Right renal pelvis (tissue), 4 donors: Measurements from ENCODE around the gene COL5A1. TPM values are rescaled to one million over a fixed set of nuclear protein-coding genes. Genes with fewer than 3 reads are reported as not detected.

Experiments
- DNase-seq, 4 donors: peaks; one replicate each; pipeline ENCODE4 v3.0.0-alpha.2; 2013; ENCODE audit warnings: low read depth in 4 of 4, low spot score in 3 of 4, missing footprints in 1 of 4
- polyA plus RNA-seq, 4 donors: library from polyadenylated mRNA; unstranded; fragments of 120-200 nt; gene quantifications; one replicate each; pipeline ENCODE4 v1.2.1, GENCODE V29; 2013; ENCODE audit not compliant: insufficient read length in 4 of 4

COL5A1 gene
- polyA plus RNA-seq, 4 donors, result 99.9 to 133 (median 101) TPM

DNA sequence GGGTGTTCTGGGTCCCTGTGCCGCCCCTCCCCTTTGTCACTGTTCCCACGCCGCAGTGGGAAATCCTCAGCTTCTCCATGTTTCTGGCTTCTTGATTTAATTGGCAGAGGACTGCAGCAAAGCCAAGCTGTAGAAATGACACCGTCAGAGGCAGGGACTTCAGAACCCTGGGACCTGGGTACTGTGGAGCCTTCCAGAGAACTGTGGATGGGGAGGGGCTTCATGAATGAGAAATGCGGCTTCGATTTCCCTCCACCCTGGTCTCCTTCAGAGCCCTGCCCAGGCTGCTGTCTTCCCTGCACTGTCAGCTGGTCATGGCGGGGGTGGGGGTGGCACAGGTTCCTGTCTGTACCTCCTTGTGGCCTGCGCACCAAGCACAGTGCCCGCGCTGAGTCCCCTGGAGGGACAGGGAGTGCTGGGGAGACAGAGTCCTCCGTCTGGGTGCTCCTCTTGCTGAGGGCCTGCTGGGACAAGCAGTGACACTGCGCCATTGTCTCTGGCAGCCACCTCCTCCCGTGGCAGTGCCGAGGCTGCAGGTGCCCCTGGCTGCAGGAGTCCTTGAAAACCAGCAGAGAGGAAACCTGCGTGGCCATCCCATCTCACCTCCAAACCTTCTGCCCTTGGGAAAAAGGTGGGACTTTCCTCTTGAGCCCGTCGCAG is 47.2 kb downstream of the COL5A1 start:
- DNase-seq, result no peak

DNA sequence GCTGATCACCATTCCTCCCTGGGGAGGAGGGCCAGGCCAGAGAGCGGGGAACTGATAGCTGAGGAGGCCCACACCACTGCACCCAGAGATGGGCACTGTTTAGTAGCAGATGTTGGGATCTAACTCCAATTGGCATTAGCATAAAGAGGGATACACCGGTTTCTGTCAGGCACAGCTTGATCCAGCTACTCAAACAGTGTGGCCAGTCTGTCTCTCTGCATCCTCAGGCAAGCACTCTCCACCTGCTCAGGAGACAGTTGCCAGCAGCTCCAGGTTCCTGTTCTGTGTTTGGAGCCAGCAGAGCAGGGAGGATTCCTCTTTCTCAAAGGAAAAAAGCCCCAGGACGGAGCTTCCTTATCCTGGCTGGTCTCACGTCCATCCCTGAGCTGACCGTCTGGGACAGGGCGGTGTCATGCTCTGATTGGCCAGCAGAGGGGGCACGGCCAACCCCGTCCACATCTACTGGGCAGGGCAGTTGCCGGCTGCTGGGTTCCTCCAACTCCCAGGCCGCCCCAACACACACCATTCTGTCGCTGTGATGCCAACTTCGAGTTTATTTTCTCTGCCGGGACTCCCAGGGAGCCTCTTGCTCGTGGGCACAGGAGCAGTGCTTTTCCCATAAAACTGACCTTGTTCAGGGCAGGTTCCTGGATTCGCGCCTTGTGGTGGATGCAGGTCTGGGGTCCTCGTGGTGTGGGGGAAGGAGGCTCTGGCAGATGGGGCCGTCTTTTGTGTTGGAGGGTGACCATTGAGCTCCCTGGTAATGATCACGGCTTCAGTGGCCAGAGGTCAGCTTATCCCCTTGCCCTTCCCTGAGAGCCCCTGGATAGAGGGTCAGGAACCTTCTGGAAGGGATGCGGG is 47.9 kb downstream of the COL5A1 start:
- no peak for DNase-seq

DNA sequence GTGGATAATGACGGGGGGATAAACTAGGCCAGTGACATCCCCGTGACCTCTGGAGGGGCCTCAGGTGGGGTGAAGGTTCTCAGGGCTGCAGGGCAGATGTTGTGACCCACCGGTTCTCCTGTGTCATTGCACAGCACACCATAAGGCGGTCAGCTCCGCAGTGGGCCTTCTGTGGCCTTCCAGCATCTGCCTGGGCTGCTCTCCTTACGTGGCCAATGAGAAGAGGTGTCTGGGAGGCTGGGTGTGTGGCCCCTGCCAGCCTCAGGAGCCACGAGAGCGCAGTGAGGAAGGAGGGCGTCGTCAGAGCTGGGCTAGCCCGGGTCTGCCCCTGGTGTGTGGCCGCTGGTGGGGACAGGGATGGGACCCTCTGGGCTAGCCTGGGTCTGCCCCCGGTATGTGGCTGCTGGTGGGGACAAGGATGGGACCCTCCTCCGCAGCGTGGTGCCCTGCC is 48.7 kb downstream of the COL5A1 start:
- DNase-seq, result no peak

DNA sequence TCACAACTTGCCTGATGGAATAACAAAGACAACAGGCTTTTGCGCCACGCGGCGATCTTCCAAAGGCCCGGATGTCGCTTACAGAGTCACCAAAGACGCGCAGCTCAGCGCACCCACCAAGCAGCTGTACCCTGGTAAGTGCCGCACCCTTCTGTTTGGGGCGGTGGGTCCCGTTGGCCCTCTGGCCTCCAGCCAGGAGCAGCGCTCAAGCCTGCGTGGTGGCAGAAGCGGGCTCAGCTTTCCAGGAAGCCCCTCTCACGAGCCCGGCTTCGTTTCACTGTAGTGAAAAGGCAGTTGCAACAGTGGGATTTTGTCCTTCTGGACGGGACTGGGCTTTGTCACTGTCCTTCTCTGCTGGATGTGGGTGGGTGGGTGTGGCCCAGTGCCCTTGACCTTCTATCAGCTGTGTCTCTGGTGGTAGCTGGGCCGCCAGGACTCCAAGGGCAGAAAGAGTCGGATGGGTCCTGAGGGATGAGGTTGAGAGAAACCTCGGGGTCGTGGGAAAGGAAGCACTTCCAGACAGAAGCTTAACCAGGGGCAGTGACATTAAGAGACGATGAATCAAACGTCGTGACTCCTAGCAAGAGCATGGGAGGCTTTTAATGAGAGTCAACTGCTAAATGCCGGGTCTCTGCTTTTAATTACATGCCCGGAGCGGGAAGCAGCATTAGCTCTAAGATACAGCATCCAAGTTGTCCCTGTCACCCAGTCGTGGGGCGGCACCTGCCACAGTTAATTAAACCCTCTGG is 49.5 kb downstream of the COL5A1 start:
- no peak for DNase-seq

DNA sequence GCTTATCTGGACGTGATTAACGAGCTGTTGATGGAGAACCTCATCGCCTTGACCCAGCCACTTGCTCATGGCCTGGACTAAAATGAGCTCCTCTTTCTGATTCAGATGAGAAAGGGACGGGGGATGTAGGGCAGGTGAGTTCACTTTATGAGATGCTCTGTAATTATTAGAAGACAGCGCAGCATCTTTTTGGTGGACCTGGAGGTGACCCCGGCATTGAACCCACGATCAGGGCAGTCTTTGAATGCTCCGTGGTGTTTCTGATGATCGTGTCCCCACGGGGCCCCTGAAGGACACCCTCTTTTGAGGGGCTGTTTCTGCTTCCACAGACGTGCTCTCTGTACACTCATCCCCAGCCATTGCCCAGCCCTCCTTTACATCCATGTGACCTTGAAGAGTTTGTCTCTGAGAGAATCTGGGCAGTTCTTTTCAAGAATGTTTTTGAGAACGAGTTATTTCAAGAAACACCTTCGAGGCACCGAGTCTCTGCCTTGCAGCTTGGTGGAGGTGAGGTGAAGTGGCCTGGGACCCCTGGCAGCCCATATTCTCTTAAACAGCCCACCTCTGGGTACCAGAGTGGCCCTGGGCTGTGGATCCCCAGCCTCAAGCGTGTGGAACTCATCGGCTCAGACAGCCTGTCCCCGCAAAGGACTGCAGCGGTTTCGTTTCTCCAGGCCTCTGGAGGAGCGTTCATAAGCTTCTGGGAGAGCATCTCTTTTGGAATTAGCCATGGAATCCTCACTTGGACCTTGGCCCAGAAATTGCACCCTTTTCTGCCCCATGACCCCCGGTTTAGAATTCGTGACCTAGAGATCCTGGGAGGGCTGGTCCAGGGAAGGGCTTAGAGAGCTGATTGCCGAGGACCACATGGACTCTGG is 50.3 kb downstream of the COL5A1 start:
- DNase-seq, result no peak

DNA sequence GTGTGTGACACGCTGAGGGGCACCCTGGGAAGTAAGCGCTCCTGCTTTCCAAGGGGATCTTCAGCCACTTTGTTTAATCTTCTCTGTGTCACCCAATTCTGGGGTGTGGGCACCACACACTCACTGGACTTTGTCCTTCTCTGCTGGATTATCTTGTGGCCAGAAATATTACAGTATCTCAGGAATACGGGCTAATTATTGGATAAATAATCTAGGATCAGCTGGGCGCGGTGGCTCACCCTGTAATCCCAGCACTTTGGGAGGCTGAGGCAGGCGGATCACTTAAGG is 50.9 kb downstream of the COL5A1 start:
- no peak for DNase-seq

DNA sequence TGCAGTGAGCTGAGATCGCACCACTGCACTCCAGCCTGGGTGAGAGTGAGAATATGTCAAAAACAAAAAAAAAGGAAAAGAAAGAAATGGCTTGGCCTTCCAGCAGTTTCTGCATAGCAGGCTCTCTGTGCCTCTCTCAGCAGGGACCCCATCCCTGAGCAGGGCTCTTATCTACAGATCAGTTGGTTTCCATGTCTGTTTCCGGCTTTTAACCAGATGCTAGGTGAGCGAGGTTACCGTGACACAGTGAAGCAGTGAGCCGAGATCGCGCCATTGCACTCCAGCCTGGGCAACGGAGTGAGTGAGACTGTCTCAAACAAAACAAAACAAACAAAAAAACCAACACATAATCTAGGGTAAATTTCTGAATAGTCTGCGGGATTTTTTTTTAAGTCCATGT is 51.4 kb downstream of the COL5A1 start:
- no peak for DNase-seq

DNA sequence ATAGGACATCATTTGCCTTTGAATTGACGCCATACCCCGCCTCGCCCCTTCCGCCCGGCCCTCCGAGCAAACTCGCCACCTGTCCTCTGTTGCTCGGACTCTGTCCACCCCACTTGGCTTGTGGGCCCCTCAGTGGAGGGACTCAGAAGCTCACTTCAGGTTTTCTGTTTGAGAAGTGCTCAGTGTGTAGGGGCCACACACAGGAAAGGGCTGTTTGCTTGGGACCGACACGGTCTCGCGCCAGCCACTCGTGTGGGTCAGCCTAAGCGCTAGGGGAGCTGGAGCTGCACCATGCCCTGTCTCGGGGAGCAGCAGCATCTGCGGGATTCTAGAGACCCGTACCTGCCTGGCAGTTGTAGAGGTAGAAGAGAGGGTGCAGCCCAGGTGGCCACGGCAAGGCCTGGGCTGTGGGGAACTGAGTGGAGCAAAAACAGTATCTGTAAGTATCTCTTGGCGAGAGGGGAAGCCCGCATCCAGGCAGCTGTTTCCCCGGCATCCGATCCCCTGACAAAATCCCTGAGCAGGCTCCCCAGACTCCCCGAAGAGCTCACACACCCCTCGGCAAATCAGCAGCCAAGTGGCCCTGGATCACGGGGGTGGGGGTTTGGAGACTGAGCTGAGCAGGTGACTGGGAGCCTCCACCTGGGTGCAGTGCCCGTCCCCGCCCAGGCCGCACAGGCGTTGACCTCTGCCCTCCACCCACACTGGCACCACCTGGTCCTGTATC is 52.2 kb downstream of the COL5A1 start:
- no peak for DNase-seq

DNA sequence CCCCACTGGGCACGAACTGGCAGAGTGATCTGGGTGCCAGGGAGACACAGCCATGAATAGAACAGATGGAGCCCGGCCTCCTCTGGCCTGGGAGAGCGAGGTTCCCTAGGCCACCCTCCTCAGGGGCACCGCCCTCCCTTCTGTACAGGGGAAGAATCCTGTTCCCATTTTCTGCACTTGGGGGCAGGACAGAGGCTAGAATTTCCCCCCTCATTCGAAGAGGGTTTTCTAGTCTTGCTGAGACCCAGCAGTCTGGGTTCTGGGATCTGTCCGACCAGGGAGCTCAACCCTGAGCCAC is 52.7 kb downstream of the COL5A1 start:
- no peak for DNase-seq

DNA sequence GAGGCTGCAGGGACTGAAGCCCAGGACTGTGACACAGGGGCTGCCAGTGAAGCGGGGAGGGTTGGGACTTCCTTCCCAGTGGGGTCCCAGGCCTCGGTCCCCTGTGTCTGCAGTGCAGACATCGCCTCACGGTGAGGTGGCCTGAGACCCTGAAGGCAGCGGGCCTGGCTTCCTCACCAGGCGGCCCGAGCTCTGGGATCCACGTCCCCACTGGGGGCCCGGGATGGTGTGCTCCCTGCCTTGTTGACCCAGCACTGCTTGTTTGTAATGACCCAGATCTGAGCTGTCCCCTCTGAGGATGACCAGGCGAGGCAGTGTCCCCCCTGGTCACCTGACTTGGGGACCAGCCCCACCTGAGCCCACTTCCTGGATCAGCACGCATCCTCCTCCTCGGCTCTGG is 53.1 kb downstream of the COL5A1 start:
- DNase-seq, result no peak

DNA sequence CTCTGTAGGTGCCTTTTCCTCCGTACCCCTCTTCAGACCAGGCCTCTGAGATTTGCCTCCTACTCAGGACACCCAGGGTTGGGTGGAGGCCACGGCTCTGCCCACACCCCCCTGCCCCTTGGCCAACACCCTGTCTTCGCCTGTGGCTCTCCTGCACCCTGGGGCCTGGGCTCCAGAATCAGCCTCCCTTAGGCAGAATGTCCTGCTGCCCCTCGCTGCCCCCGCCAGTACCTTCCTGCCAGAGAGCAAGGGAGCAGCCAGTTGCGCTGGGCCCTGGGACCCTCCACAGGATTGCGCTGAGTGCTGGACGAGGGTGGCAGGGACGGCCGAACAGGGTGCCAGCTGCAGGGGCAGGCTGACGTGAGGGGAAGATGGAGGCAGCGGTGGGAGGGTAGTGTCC is 53.5 kb downstream of the COL5A1 start:
- no peak for DNase-seq

DNA sequence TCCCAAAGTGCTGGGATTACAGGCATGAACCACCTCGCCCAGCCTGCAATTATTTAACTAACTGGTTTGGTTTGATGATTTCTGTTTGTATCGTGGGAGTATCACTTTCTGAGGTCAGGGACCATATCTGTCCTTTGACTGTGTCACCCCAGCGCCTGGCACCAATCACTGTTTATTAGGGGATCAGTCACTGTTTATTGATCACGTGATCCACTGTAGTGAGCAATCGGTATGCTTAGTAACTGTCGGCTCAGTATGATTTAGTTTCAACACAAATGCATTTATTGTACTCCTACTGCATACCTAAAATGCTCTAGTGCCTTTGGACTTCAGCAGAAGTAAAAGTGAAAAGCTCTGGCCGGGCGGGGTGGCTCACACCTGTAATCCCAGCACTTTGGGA is 54.8 kb downstream of the COL5A1 start:
- DNase-seq, result no peak

DNA sequence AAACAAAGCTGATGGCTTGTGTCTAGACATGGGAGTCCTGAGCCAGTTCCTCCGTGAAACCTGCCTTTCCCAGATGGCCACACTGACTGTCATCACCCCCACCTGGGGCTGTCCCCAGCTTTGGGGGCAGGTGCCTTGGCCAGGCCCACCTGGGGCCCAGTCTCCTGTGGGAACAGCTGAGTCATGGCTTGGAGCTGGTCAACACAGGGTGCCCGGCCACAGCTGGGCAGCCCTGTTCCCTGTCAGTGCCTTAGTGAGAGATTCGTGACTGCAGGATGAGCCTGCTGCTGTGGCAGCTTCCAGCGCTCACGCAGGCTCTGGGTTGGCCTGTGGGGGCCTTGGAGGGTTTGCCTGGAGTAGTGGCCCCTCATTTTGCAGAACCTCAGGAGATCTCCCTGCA is 56.5 kb downstream of the COL5A1 start:
- DNase-seq, result no peak

DNA sequence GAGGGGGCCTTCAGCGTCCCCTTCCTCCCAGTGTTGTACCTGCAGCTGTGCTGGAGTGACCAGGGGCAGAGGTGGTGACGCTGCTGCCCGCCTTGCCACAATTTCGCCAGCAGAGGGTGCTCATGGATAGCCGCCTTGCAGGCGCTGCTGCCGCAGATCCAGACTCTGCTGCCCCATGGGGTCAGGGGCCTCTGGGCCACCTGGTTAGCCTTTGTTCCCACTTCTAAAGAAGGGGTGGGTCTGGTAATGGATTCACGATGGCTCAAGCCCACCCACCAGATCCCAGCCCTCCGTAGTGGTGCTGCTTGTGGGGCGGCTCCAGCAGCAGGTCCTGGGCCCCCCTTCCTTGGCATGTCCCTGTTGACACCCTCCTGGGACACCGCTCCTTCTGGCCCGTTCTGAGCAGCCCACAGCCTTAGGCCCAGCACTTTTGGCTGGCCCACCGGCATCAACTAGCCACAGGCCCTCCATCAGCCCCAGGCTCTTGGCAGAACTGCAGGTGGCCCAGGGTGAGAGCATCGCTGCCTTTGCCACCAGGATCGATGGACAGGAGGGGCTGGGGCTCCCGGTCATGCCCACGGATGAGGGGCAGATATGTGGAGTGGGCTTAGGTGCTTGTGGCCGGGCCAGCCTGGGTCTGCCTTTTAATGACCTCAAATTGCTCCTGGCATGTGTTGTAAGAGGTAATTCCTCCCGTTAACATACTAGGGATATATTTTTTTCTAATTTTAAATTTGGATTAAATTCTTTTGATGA is 57.2 kb downstream of the COL5A1 start:
- DNase-seq, result peak in 2 of 4 donors; percentile 37 to 45

DNA sequence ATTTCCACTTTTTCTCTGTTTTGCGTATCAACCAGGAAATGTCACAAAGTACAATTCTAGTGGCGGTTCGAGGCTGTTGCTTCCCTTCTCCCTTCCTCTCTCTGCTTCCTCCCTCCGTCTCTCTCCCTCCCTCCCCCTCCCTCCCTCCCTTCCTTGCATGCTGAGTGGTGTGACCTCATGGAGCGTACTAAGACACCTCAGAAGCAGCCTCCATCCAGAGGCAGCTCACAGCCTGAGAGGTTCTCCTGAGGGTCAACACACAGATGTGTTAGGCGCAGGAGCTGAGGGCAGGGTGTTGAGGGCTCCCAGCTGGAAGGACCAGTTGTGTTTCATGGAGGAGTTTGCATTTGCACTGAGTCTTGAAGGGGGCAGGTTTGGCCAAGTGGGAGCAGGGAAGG is 57.7 kb downstream of the COL5A1 start:
- DNase-seq, result no peak

DNA sequence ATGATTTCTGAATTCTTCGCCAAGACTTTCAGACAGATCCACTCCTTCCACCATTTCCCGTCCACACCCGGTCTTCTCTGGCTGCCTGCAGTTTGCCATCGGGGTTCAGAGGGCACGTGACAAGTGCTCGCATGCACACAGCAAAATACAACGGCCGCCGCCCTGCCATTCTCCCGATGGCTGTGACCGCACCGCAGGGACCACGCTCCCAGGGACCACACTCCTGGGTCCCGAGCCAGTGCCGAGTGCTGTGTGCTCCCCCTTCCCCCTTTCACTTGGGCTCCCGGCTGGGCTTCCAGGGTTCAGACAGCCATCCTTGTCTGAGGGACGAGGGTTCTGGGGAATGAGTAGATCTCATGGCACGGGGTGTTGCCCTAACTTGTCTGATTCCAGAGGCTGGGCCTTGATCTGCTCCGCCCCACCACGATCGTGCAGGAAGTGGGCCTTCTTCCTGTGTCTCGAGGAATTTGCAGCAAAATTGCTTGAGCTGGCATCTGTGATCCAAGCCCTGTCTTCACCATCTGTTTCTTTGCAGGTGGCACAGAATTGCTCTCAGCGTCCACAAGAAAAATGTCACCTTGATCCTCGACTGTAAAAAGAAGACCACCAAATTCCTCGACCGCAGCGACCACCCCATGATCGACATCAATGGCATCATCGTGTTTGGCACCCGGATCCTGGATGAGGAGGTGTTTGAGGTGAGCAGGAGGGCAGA is 59.2 kb downstream of the COL5A1 start:
- DNase-seq, result no peak

DNA sequence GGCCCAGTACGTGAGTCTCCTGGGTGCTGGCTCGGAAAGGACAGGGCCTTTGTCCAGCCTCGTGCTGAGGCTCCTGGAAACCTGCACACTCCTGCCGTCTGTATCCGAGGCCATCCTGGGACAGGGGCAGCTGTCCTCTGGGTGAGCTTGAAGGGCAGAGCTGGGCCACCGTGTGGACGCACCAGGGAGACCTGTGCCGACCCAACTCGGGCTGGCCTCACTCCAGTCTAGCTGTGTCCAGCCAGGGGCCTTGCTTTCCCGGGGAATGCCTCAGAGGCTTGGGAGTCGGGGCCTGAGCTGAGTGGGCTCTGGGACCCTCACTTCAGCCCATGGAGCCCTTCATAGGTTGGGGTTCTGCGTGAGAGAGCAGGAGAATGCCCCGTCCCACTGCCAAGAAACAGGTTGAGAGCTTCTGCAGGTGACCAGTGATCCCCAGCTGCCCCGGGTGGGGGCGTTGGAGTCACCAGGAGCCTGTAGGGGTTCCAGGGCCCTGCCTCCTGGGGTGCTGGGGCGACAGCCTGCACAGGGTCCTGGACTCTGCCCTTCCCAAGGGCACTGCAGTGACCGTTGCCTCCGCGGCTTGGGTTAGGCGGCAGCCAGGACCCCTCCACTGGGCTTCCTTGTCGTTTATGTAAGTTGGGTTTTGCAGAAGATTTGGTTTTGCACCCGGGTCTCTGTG is 60.1 kb downstream of the COL5A1 start:
- DNase-seq, result no peak

DNA sequence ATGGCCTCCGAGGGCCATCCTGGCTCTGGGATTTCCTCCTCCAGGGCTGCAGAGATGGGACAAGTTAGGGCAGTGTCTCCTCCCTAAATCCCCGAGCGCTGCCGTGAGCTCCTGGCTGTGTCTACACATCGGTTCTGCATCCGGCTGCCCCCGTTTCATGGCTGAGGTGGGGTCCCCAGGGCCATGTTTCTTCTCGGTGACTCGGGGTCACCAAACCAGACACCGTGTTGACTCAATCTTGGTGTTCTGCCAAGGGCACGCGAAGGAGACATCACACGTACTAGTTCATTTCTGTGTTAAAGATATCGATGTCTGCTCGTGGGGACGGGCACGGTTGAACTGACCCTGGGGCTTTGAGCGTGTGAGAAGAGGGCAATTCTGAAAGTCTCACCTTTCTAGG is 60.7 kb downstream of the COL5A1 start:
- DNase-seq, result no peak
